GM21367 (cell line): Measurements from ENCODE around the gene NUAK2.

ENCODE experiments used
- ATAC-seq: cut with Tn5 transposase; IDR thresholded peaks from one replicate; pipeline ENCODE4 v1.9.1; 2021; ENCODE audit not compliant: unreplicated experiment

Gene NUAK2

GRCh38 chr1:205346956-205347574 lies 25.5 kb upstream of the NUAK2 start:
- no peak for ATAC-seq

DNA sequence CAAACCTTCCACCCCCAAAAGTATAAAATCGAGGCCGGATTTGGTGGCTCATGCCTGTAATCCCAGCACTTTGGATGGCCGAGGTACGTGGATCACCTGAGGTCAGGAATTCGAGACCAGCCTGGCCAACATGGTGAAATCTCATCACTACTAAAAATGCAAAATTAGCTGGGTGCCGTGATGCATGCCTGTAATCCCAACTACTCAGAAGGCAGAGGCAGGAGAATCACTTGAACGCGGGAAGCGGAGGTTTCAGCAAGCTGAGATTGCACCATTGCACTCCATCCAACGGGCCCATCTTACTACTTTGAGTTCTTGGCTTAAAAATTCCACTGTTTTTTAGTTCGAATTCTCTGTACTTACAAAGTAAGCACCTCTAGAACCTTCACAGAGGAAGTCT lies 24.2 kb upstream of the NUAK2 start:
- ATAC-seq, result no peak

DNA sequence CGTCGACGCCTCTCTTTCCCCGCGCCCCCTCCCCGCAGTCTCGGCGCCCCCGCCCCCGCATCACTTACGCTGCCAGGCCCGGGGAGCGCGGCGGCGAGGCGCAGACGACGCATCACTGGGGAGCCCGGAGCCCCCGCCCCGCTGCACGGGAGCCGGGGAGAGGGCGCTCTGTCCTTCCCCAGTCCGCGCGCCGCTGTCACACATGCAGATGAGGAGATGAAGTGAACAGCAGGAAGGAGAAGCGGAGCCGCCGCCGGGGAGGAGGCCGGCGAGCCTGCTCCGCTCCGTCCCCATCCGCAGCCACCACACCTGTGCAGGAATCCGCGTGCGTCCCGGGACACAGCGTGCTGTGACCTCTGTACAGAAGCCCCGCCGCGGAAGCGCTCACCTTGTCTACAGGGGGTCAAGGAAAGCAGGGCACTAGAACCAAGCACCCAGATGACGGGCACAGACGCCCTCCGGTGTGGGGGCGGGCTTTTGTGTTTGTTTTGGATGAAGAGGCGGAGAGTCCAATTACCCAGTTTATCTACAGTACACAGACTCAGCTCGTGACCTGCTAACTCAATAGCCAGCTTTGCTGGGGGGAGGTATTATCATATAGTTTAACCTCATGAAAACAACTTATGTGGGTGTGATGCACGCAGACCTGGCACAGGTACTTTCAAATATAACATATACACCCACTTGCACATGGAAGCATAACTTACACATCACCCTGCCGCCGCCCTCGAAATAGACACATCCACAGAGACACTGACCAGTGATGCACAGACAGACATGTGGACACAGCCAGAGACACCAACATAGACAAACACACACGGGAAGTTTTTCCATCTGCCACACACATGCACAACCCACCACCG lies 22.8 kb upstream of the NUAK2 start:
- ATAC-seq, result no peak

DNA sequence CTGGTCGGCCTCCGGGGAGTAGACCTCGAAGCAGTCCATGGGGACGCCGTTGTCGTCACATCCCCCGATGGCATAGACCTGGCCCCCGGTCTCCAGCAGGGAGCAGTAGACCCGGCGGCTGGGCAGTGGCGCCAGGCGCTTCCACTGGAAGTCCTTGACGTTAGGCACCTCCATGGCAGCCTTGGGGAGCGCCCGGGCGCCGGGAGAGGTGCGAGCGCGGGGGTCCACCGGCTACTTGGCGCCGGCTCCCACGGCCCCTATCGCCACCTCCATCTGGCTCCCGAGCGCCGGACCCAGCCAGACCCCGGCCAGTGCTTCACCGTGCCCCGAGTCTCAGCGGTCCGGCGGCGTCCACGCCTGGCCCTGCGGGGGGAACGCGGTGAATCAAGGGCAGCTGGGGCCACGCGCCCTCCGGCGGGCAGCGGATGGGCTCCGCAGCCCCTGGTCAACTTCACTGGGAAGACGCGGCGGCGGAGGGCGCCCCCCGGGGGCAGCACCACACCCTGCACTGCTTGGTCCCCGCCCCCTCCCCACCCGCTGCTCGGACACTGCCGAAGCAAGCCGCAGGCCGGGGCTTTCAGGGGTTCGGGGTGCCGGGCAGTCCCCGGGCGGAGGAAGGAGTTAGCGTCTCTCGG lies 22.0 kb upstream of the NUAK2 start:
- no peak for ATAC-seq

DNA sequence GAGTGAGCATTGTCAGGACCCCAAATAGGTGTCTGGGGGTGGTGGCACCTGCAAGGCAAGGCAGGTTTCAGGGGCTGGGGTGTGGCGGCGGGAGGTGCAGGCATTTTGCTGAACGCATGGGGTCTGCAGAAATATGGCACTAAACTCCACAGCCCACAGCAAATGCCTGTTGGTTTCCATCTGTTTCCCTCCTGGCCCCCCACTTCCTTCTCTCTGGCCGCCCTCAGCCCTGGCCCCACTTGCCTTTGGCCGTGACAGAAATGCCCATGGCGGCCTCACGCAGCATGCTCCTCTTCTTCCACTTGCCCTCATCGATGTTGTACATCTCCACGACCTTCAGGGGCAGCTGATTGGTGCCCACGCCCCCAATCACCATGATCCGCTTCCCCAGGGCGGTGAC lies 21.4 kb upstream of the NUAK2 start:
- ATAC-seq, result no peak

DNA sequence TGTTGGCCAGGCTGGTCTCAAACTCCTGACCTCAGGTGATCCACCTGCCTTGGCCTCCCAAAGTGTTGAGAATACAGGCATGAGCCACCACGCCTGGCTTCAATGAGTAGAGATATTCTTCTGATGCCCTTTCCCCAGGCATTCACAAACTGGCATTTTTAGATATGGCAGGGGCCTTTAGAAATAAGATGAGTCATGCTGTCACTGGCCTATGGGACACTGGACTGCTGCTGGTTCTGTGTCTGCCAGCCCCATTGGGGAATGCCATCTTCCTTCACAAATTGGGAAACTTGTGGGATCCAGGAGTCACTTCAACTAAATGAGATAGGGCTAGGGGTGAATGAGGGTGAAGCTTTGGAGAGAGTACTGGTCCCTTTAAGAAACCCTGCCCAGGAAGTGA lies 19.1 kb upstream of the NUAK2 start:
- ATAC-seq, result no peak

DNA sequence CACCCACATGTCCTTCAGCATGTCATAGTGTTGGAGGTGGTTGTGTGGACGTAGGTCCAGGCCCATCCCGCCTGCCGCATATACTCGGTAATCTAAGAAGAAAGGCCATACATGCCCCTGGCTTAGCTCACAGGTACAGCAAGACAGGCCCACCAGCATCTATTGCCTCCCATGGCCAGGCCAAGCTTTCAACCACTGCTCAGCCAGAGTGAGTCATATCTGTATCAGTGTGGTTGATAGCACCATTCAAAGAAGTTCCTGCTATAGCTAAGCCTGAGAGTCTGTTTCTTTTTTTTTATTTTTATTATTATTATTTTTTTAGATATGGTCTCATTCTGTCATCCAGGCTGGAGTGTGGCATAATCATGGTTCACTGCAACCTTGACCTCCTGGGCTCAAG lies 18.2 kb upstream of the NUAK2 start:
- no peak for ATAC-seq

DNA sequence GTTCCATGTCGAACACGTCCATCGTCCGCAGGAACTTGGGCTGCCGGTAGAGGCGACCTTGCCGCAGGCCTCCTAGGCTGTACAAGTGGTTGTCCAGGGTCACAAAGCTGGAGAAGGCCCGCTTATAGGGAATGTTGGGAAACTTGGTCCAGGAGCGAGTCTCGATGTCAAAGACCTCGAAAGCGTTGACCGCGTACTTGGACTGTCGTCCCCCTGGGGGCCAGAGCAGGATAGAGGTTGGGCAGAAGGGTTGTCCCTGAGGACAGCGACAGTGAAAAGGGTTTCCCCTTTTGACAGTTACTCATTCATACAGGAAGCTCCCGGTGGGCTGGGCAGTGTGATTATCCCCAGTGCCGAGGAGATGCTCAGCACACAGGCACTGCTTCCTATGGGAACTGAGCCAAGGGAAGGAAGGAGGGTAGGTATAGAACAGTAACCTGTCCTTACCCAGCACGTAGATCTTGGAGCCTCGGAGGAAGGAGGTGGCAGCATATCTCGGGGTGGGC lies 17.7 kb upstream of the NUAK2 start:
- ATAC-seq, result no peak

- no peak for ATAC-seq
Observed at GRCh38 chr1:205338011-205338410, 16.5 kb upstream of the NUAK2 start.

GRCh38 chr1:205337481-205337880 lies 15.9 kb upstream of the NUAK2 start:
- ATAC-seq, result no peak

DNA sequence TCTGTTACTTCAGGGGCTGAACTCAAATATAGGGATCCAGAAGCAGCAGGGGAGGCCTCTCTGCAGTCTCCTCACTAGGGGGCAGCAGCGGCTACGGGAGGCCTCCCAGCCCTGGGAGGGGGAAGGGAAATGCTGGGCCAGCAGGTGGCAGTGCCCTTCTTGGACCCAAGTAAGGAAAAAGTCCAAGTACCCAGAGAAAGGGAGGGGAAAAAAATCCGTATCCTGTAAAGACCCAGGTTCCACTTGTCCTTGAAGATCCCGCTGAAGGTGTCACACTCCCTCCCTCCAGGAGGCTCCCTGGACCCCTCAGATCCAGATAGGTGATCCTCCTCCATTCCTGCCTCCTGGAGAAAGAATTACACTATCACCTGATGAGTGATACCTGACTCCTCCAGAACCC lies 14.1 kb upstream of the NUAK2 start:
- ATAC-seq, result no peak

DNA sequence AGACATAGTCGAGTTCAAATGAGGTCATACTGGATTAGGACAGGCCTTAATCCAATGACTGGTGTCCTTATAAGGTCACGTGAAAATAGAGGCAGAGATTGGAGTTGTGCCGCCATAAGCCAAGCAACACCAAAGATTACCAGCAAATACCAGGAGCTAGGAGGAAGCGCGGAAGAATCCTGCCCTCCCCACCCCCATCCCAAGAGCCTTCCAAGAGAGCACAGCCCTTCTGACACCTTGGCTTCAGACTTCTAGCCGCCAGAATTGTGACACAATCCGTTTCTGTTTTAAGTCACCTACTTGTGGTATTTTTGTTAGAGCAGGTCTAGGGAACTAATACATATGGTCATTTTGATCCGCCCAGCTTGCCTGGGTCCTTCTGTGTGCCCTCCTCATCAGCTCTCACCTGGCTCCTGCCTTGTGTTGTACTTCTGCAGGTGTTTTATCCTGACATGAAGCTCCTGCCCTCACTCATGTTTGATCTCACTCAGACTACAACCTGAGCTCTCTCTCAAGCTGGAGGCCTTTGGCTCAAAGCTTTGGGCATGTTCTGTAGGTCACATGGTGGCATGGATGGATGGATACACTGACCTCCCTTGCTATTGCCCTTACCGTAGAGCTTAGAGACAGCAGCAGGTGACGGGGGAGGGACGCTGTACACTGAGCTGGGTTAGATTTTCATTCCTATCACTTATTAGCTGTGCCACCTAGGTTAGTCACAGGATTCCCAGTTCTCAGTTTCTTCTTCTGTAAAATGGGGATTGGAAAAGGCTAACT lies 10.7 kb upstream of the NUAK2 start:
- no peak for ATAC-seq

GRCh38 chr1:205330150-205330549 lies 8.6 kb upstream of the NUAK2 start:
- ATAC-seq, result no peak

- no peak for ATAC-seq
Observed at GRCh38 chr1:205329719-205330118, 8.2 kb upstream of the NUAK2 start.

- no peak for ATAC-seq
Observed at GRCh38 chr1:205328476-205328875, 6.9 kb upstream of the NUAK2 start.

- no peak for ATAC-seq
Observed at GRCh38 chr1:205326812-205327466, 5.4 kb upstream of the NUAK2 start.

- no peak for ATAC-seq
Observed at GRCh38 chr1:205325334-205325884, 3.9 kb upstream of the NUAK2 start.

DNA sequence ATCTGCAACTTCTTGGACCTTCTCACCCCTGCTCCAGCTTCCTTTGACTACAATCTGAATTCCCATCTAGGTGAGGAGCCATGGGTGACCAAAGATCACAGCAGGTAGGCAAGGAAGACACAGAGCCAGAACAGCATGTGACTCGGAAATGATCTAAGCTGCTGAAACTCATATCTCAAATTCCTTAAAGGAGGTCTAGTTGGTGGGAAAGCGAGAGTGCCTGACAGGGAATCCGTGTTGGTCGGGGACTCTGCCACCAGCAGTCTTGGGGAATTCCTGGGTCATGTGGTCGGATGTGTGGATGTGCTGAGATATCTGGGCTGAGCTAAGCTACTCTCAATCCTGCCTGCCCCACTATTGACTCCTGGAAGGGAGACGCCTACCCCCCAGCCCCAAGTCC lies 3.2 kb upstream of the NUAK2 start:
- ATAC-seq, result no peak

DNA sequence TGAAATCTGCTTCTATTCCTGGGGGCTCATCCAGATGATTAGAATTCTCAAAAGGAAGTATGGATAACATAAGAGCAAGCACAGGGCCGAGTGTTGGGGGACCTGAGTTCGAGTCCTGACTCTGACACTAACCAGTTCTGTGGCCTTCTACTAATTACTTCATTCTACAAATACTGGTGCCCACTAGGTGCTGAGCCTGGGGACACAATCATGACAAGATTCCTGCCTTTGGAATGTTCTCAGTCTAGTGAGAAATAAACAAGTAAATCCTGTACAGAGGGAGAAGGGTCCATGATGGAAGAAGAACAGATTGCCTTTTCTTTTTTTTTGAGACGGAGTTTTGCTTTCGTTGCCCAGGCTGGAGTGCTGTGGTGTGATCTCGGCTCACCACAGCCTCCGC lies 2.2 kb upstream of the NUAK2 start:
- no peak for ATAC-seq

GRCh38 chr1:205321959-205322283 lies 376 bp upstream of the NUAK2 start:
- ATAC-seq, result no peak
